ENCODE results near the gene CC2D2B. TPM values are rescaled to one million over a fixed set of nuclear protein-coding genes. Genes with fewer than 3 reads are reported as not detected.

CC2D2B gene
- total and polyA plus RNA-seq, 2 of the 13 experiments (the other 11 are each of a cell fraction or from before 2014, with no cell fraction given): 0.20 TPM; not detected in 1

GRCh38 chr10:95906677-95907455, 909 bp upstream of the CC2D2B start:
- in situ Hi-C loops (cut with HindIII; ENCODE audit: extremely low pct_ligation_motif_present, low pct_unique_long_range_greater_than_20kb) (no loop called here), intact Hi-C loops (cut with micrococcal nuclease; ENCODE audit: unreplicated experiment) (loop anchor here (5.0 kb wide), 1 partner anchor 535 kb away; no protein-coding TSS in a partner anchor)
- DNase-seq (ENCODE audit: low spot score) (peak; percentile 58), ATAC-seq (peak; percentile 82), FAIRE-seq (peak; percentile 63)
- Histone ChIP-seq H3K4me2 (ENCODE audit: low read depth, low read length) (peak overlapping the region; percentile 82), H3K27me3 (ENCODE audit: control insufficient read depth in 1 of 2, insufficient read depth in 2 of 2, low read length in 2 of 2) (no peaks in the 10 kb centered on the region), H3K79me2 (ENCODE audit: insufficient read depth, low read length) (peaks cover 6% of the 10 kb centered on the region), H3K36me3 (replicated peaks in 1 of 2; ENCODE audit: control insufficient read depth in 1 of 2, insufficient read depth in 2 of 2, low read length in 2 of 2) (peaks cover 0 to 8% of the 10 kb centered on the region in 2 experiments; a peak in 2 of 5 replicates), H2AFZ (ENCODE audit: low read length) (peak overlapping the region; percentile 92), H3K4me1 (ENCODE audit: insufficient read depth, low read length) (peaks cover 38% of the 10 kb centered on the region), H3K27ac (ENCODE audit: extremely low read length, insufficient read depth, low read length) (peak overlapping the region; percentile 67), H4K20me1 (ENCODE audit: insufficient read depth, low read length) (no peaks in the 10 kb centered on the region), H3K4me3 (replicated peaks in 1 of 3; ENCODE audit: insufficient read depth in 1 of 3, low read depth in 2 of 3, low read length in 3 of 3) (peak overlapping the region; percentile 48 to 77 (median 54)), H3K9me3 (ENCODE audit: low read length) (no peaks in the 10 kb centered on the region), H3K9ac (ENCODE audit: insufficient read depth, low read depth, low read length) (peak overlapping the region; percentile 65)
- no TSS peak for BruUV-seq (replicated peaks)
- ChIA-PET POLR2A (interaction anchor here (1.7 to 2.0 kb wide), 2 partner anchors 41 to 223 kb away, joined by 8 to 11 read pairs; partner anchors contain the start of gene ZNF518A), CTCF (ENCODE audit: low intra/inter-chr PET ratio, low total read pairs) (interaction anchor here (1.6 kb wide), 1 partner anchor 213 kb away, joined by 5 read pairs; the partner anchor contains the start of gene TCTN3)
- 13% methylated on average over 22 of the region's 22 CpGs for WGBS (ENCODE audit: low lambda C conversion rate)
- TF ChIP-seq ELF4 (CRISPR knock-in tag; IDR thresholded peaks at IDR 0.05; ENCODE audit: borderline replicate concordance) (0 out of 2 replicates have a peak, but pooled peaks have one; percentile 15), NFKB2 (CRISPR knock-in tag; IDR thresholded peaks at IDR 0.05; ENCODE audit: borderline replicate concordance) (no peak), JUNB (CRISPR knock-in tag; IDR thresholded peaks at IDR 0.05; ENCODE audit: borderline replicate concordance) (no peak), SMC3 (IDR thresholded peaks at IDR 0.05; ENCODE audit: low read length) (no peak), HMG20A (CRISPR knock-in tag; IDR thresholded peaks at IDR 0.05; ENCODE audit: borderline replicate concordance) (no peak), ZMYM3 (CRISPR knock-in tag; IDR thresholded peaks at IDR 0.05) (no peak), ZNF687 (CRISPR knock-in tag; IDR thresholded peaks at IDR 0.05) (no peak), ZNF414 (CRISPR knock-in tag; IDR thresholded peaks at IDR 0.05) (peak; percentile 6; the same call in 1 of the 2 replicates), MAFK (conservative IDR thresholded peaks at IDR 0.05 in 1 of 2, IDR thresholded peaks at IDR 0.05 in 1 of 2; ENCODE audit: low read length in 2 of 2) (peak; percentile 68 to 76), SMARCE1 (IDR thresholded peaks at IDR 0.05; ENCODE audit: borderline replicate concordance) (no peak), CBFB (CRISPR knock-in tag; IDR thresholded peaks at IDR 0.05) (0 out of 2 replicates have a peak, but pooled peaks have one; percentile 4), ZNF546 (CRISPR knock-in tag; conservative IDR thresholded peaks at IDR 0.05) (no peak), ATF1 (CRISPR knock-in tag; IDR thresholded peaks at IDR 0.05) (no peak), NFRKB (IDR thresholded peaks at IDR 0.05) (no peak), DR1 (CRISPR knock-in tag; IDR thresholded peaks at IDR 0.05) (no peak), MAX (IDR thresholded peaks at IDR 0.05) (no peak), ZFP82 (CRISPR knock-in tag; IDR thresholded peaks at IDR 0.05; ENCODE audit: borderline replicate concordance) (no peak), MIER3 (CRISPR knock-in tag; IDR thresholded peaks at IDR 0.05; ENCODE audit: borderline replicate concordance) (no peak), STAG1 (CRISPR knock-in tag; IDR thresholded peaks at IDR 0.05) (peak; percentile 40), HOXA9 (CRISPR knock-in tag; IDR thresholded peaks at IDR 0.05; ENCODE audit: borderline replicate concordance) (no peak), FOXC1 (CRISPR knock-in tag; IDR thresholded peaks at IDR 0.05; ENCODE audit: borderline replicate concordance) (peak; percentile 3; the same call in 1 of the 2 replicates)
